ENCODE measurements around the gene EXOC7.

The EXOC7 gene

DNA sequence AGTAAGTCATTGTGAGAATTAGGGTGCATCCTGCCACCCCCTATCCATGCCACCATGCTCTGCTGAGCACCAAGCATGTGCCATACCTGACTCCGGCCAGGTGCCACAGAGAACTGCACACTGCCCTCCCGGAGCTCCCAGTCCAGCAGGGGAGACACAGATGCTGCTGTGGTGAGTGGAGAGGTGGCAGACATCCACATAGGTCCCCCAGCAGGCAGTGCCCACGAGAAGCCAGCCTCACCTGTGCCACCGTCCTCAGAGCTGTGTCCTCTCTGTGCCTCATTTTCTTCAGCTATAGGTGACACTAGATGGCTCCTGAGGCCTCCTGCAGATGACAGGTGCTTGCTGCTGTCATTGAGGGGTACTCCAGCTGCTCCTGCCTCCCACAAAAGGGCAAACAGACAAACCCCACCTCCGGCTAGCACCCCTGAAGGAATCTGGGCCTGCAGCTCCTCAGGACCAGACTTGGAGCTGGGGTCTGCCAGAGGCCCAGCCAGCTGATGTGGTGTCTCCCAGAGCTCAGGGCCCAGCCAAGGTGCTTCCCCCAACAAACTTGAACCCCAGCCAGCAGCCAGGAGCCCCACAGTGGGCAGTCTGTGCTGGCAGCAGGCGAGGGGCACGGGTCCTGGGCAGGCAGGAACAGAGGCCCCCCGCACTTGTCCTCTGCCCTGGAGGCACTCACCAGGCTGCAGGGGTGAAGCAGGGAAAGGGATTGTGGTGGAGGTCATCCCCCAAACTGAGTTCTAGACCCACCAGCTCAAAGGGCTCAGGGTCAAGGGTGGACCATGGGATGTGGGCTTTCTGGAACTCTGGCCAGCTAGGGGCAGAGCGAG lies 20.4 kb upstream of the EXOC7 start:
- no peak overlapping the region for H3K27ac ChIP-seq
- H3K4me3 ChIP-seq: no peak overlapping the region
- TF ChIP-seq, protein P1, sequence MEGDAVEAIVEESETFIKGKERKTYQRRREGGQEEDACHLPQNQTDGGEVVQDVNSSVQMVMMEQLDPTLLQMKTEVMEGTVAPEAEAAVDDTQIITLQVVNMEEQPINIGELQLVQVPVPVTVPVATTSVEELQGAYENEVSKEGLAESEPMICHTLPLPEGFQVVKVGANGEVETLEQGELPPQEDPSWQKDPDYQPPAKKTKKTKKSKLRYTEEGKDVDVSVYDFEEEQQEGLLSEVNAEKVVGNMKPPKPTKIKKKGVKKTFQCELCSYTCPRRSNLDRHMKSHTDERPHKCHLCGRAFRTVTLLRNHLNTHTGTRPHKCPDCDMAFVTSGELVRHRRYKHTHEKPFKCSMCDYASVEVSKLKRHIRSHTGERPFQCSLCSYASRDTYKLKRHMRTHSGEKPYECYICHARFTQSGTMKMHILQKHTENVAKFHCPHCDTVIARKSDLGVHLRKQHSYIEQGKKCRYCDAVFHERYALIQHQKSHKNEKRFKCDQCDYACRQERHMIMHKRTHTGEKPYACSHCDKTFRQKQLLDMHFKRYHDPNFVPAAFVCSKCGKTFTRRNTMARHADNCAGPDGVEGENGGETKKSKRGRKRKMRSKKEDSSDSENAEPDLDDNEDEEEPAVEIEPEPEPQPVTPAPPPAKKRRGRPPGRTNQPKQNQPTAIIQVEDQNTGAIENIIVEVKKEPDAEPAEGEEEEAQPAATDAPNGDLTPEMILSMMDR (IDR thresholded peaks at IDR 0.05): no peak
- no peak for DNase-seq (ENCODE audit: low spot score)

DNA sequence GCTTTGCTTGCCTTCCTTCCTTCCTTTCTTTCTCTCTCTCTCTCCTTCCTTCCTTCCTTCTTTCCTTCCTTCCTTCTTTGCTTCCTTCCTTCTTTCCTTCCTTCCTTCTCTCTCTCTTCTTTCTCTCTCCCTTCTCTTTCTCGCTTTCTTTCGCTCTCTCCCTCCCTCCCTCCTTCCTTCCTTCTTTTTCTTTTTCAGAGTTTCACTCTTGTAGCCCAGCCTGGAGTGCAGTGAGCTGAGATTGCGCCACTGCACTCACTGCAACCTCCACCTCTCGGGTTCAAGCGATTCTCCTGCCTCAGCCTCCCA lies 19.6 kb upstream of the EXOC7 start:
- TF ChIP-seq, protein P1 (IDR thresholded peaks at IDR 0.05): no peak
- H3K4me3 ChIP-seq: no peak overlapping the region
- H3K27ac ChIP-seq: no peak overlapping the region
- DNase-seq (ENCODE audit: low spot score): no peak

DNA sequence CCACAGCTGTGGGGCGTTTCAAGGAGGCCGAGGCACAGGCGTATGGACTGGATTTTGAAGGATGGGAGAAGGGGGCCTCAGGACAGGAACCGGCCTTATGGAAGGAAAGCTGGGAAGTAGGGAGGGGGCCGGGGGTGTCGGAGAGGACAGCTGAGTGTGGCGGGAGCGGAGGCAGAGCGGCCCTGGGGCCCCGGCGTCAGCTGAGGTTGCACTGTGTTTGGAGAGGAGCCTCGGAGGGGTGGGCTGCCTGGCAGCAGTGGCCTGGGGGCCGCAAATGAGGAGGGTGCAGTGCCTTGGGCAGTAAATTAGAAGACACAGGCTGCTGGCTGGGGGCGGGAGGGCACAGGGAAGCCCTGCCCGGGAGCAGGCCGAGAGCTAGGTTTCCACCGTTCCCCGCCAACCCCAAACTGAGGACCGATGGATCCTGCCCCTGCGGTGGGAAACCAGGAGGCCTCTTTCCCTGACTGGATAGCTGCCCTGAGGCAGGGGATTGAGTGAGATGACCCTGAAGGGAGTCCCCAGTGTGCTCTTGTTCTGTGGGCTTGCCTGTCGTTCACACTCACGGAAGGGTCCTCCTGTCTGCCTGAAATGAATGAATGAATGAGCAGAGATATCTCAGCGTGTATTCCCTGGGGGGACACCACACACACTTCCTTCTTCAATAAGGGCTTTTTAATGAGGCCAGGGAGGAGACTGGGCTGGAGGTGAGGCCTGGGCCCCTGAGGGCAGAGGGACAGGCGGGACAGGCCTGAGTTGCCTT lies 19.0 kb upstream of the EXOC7 start:
- no peak overlapping the region for H3K27ac ChIP-seq
- TF ChIP-seq, protein P1 (IDR thresholded peaks at IDR 0.05): no peak
- DNase-seq (ENCODE audit: low spot score): no peak
- no peak overlapping the region for H3K4me3 ChIP-seq

DNA sequence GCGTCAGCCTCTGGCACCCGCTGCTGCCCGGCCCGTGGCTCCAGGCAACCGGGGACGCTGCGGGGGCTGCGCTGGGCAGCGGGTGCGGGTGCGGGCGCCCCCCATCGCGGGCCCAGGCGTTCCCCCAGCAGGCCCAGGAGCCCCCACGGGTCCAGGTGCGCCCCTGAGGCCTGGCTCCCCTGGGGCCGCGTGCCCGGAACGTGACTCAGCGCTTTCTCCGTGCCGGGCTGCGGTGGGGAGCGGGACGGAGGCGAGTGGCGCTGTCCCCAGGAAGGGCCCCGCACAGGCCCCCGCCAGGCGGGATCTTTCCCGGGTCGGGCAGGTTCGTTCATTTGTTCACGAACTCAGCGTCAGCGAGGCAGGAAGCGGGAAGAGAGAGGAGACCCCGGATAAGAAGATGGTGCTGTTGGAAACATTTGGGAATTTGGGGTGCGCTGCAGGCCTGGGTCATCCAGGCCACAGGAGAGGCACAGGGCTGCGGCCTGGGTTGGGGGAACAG lies 18.4 kb upstream of the EXOC7 start:
- Histone ChIP-seq H3K4me3 (peak overlapping the region; percentile 71), H3K27ac (peak overlapping the region; percentile 3 to 32)
- no peak for DNase-seq (ENCODE audit: low spot score)
- TF ChIP-seq, protein P1 (IDR thresholded peaks at IDR 0.05): no peak

DNA sequence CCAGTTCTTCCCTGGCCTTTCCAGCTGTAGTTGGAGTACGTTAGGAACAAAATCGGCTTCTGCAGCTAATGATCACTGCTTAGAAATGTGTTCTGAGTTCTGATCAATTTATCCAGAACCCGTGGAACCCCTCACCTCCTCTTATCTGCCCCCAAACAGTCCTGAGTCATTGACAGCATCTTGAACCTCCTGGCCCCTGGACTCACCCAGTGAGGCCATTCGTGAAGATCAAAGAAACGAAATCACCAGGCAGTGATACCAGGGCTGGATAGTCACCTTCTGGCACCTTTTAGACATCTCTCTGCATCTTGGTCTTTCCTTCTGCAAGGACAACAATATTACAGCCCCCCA lies 17.0 kb upstream of the EXOC7 start:
- H3K4me3 ChIP-seq: no peak overlapping the region
- no peak for DNase-seq (ENCODE audit: low spot score)
- TF ChIP-seq, protein P1 (IDR thresholded peaks at IDR 0.05): no peak
- no peak overlapping the region for H3K27ac ChIP-seq

DNA sequence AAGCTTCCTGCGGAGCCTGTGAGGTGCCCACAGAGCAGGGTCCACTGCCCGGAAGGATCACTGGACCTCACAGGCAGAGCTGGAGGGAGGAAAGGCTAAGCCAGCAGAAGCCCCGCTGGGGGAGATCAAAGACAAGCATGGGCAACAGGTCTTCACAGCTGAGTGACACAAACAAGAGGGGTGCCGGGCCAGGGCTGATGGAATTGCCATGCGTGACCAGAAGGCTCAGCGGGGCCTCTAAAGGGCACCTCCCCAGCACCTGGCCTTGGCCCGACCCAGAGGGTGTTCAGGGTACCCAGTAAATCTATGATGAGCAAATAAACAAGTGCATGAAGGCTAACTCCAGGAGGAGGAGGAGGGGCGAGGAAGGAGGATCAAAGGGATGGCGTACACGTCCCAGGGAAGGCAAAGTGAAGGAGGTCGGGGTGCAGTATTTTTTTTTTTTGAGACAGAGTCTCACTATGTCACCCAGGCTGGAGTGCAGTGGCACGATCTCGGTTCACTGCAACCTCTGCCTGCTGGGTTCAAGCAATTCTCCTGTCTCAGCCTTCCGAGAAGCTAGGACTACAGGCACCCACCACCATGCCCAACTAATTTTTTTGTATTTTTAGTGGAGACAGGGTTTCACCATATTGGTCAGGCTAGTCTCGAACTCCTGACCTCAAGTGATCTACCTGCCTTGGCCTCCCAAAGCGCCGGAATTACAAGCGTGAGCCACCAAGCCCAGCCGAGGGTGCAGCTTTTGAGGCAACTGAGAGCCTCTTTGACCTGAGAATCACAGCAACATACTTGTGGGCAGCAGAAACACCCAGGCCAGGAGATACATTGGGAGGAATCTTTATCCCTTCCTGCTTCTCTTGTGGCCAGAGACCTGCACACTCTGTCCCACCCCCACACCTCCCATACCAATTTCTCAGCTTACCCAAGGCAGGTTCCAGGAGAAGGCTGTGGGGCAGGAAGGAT lies 16.1 kb upstream of the EXOC7 start:
- no peak overlapping the region for H3K4me3 ChIP-seq
- DNase-seq (ENCODE audit: low spot score): no peak
- H3K27ac ChIP-seq: no peak overlapping the region
- TF ChIP-seq, protein P1 (IDR thresholded peaks at IDR 0.05): no peak

All from coronary artery (tissue), 2 donors.